ENCODE data around the gene ATP2A3.

- TF ChIP-seq BHLHE40 (IDR thresholded peaks at IDR 0.05; ENCODE audit: borderline replicate concordance) (no peak), SP1 (IDR thresholded peaks at IDR 0.05) (no peak), FOXK2 (IDR thresholded peaks at IDR 0.05) (no peak), SUZ12 (IDR thresholded peaks at IDR 0.05) (no peak), FOXM1 (IDR thresholded peaks at IDR 0.05; ENCODE audit: borderline replicate concordance) (no peak), LEF1 (IDR thresholded peaks at IDR 0.05; ENCODE audit: borderline replicate concordance) (no peak), FOXA1 (IDR thresholded peaks at IDR 0.05) (no peak), ELF4 (IDR thresholded peaks at IDR 0.05) (no peak), ZNF384 (IDR thresholded peaks at IDR 0.05) (no peak), ARNT (IDR thresholded peaks at IDR 0.05) (no peak)
Measured at GRCh38 chr17:3907483-3908216, 56.6 kb downstream of the ATP2A3 start.

Measured in HEK293T (cell line).